GM12878 (cell line): ENCODE data around the gene CELA3B. TPM values are rescaled to one million over a fixed set of nuclear protein-coding genes. Genes with fewer than 3 reads are reported as not detected.

ENCODE experiments used
- ATAC-seq: fragments of 200-7000 bp; cut with Tn5 transposase; 3 replicates; pipeline ENCODE4 v1.9.1; 2020; ENCODE audit warnings: mild to moderate bottlenecking, moderate library complexity
- BruUV-seq: library from RNA; stranded (reverse); fragments of 400-500 nt; replicated peaks from 2 replicates; lab custom pipeline; 2021; lab: Mats Ljungman, UMichigan
- CTCF ChIA-PET: fragments of 300-600 bp; sonication (Branson Sonifier 250); formaldehyde crosslinking; extraction: SDS; loops from one replicate; lab custom pipeline; 2021; ENCODE audit warnings: inconsistent platforms; lab: Yijun Ruan, JAX
- POLR2A ChIA-PET: fragments of 350-600 bp; formaldehyde crosslinking; extraction: SDS; loops from one replicate; lab custom pipeline; 2021; ENCODE audit warnings: inconsistent platforms; lab: Charles Lee
- RAD21 ChIA-PET: fragments of 300-600 bp; sonication (Branson Sonifier 250); formaldehyde crosslinking; loops from one replicate; lab custom pipeline; 2023; ENCODE audit warnings: antibody characterized with exemption; ENCODE audit not compliant: unreplicated experiment; lab: Charles Lee
- SMC1A ChIA-PET: fragments of 300-600 bp; sonication (Branson Sonifier 250); formaldehyde crosslinking; loops from one replicate; lab custom pipeline; 2023; ENCODE audit not compliant: unreplicated experiment, uncharacterized antibody; lab: Charles Lee
- DNase-seq: peaks from one replicate; pipeline ENCODE4 v3.0.0-alpha.2; 2011; ENCODE audit warnings: low read depth, low spot score
- FAIRE-seq: peaks from 3 replicates; lab custom pipeline; 2011; peaks lifted over from hg19 to GRCh38; lab: Jason Lieb, UNC
- H2AFZ ChIP-seq: 2 replicates; pipeline ENCODE4 v1.6.0; 2011; ENCODE audit warnings: low read depth, low read length, control low read depth; ENCODE audit not compliant: control insufficient read depth
- H3K27ac ChIP-seq: 2 replicates; pipeline ENCODE4 v1.5.1; 2011; ENCODE audit warnings: control low read depth; ENCODE audit not compliant: control insufficient read depth, insufficient read depth
- H3K27me3 ChIP-seq, 2 experiments: replicated peaks in 1 of 2; 2 replicates each; pipeline versions ENCODE4 v1.6.0 to v1.6.1; 2011; ENCODE audit warnings: low read length in 1 of 2; ENCODE audit not compliant: control insufficient read depth in 2 of 2, insufficient read depth in 2 of 2
- H3K36me3 ChIP-seq, 2 experiments: 2 replicates each; pipeline ENCODE4 v1.5.1; 2011; ENCODE audit warnings: low read length in 1 of 2; ENCODE audit not compliant: control insufficient read depth in 2 of 2, insufficient read depth in 2 of 2
- H3K4me1 ChIP-seq: 2 replicates; pipeline ENCODE4 v1.6.1; 2011; ENCODE audit warnings: mild to moderate bottlenecking, low read length, moderate library complexity, mixed read lengths; ENCODE audit not compliant: control insufficient read depth, insufficient read depth
- H3K4me2 ChIP-seq: 2 replicates; pipeline ENCODE4 v1.6.0; 2011; ENCODE audit warnings: control low read depth; ENCODE audit not compliant: control insufficient read depth, insufficient read depth
- H3K4me3 ChIP-seq: fragments of 200-600 bp; sonication (generic); 2 replicates; pipeline ENCODE4 v1.5.1; 2016
- H3K79me2 ChIP-seq: 2 replicates; pipeline ENCODE4 v1.6.0; 2011; ENCODE audit warnings: low read length; ENCODE audit not compliant: control insufficient read depth, insufficient read depth
- H3K9ac ChIP-seq: 2 replicates; pipeline ENCODE4 v1.8.0; 2011; ENCODE audit warnings: low read length, control low read depth, mixed read lengths; ENCODE audit not compliant: control insufficient read depth, insufficient read depth
- H3K9me3 ChIP-seq: replicated peaks from 3 replicates; pipeline ENCODE4 v1.5.1; 2011; ENCODE audit warnings: mild to moderate bottlenecking, low read length; ENCODE audit not compliant: control insufficient read depth, insufficient read depth
- H4K20me1 ChIP-seq: 2 replicates; pipeline ENCODE4 v1.6.0; 2011; ENCODE audit not compliant: control insufficient read depth, insufficient read depth
- FOXK2 ChIP-seq: fragments of 450-650 bp; IDR thresholded peaks from 2 replicates; pipeline ENCODE4 v1.6.1; 2017; ENCODE audit warnings: mild to moderate bottlenecking, moderate library complexity
- GATAD2B ChIP-seq: fragments of 450-650 bp; conservative IDR thresholded peaks from 2 replicates; pipeline ENCODE4 v1.6.1; 2017; ENCODE audit warnings: low read depth, mild to moderate bottlenecking, moderate library complexity
- HCFC1 ChIP-seq: fragments of 150-350 bp; IDR thresholded peaks from 2 replicates; pipeline ENCODE4 v1.6.1; 2014; ENCODE audit warnings: low read length
- IKZF1 ChIP-seq: fragments of 450-650 bp; conservative IDR thresholded peaks from 2 replicates; pipeline ENCODE4 v1.6.1; 2017; ENCODE audit warnings: antibody characterized with exemption, mild to moderate bottlenecking
- JUNB ChIP-seq: IDR thresholded peaks from 2 replicates; pipeline ENCODE4 v1.6.1; 2016; ENCODE audit warnings: antibody characterized with exemption, mild to moderate bottlenecking
- MTA2 ChIP-seq: fragments of 450-650 bp; IDR thresholded peaks from 2 replicates; pipeline ENCODE4 v1.6.1; 2016; ENCODE audit warnings: low read depth, mild to moderate bottlenecking, moderate library complexity
- MYB ChIP-seq: fragments of 150-350 bp; IDR thresholded peaks from 2 replicates; pipeline ENCODE4 v1.6.1; 2014; ENCODE audit warnings: mild to moderate bottlenecking, low read depth, low read length, borderline replicate concordance
- NBN ChIP-seq: fragments of 450-650 bp; IDR thresholded peaks from 2 replicates; pipeline ENCODE4 v1.6.1; 2016
- RAD21 ChIP-seq: IDR thresholded peaks from 2 replicates; pipeline ENCODE4 v1.6.1; 2011; ENCODE audit warnings: mild to moderate bottlenecking, low read depth, low read length, moderate library complexity; ENCODE audit not compliant: insufficient read depth
- RELB ChIP-seq: fragments of 450-650 bp; IDR thresholded peaks from 2 replicates; pipeline ENCODE4 v1.6.1; 2017; ENCODE audit warnings: low read depth, mild to moderate bottlenecking, moderate library complexity
- REST ChIP-seq: IDR thresholded peaks from 2 replicates; pipeline ENCODE4 v1.6.1; 2012; ENCODE audit warnings: mild to moderate bottlenecking, low read depth, low read length
- SUZ12 ChIP-seq: fragments of 200-600 bp; sonication (generic); IDR thresholded peaks from one replicate; pipeline ENCODE4 v1.6.1; 2018; ENCODE audit warnings: antibody characterized with exemption, mild to moderate bottlenecking; ENCODE audit not compliant: unreplicated experiment
- USF2 ChIP-seq: IDR thresholded peaks from 2 replicates; pipeline ENCODE4 v1.6.1; 2011; ENCODE audit warnings: low read depth, low read length, improper control_type of control experiment, borderline replicate concordance
- WGBS: methylation state at CpG from one replicate; pipeline ENCODE4 v1.1.6; 2016; ENCODE audit warnings: low lambda C conversion rate; ENCODE audit not compliant: insufficient replicate concordance, insufficient coverage; ENCODE audit errors: missing lambda C conversion rate; 5-methylcytosine and 5-hydroxymethylcytosine counted together
- in situ Hi-C: fragments of 300-500 bp; cut with MboI; formaldehyde crosslinking; loops from 9 replicates; pipeline ENCODE4 v1.14.3; 2018; ENCODE audit warnings: mixed read lengths
- intact Hi-C: fragments of 100-400 bp; cut with micrococcal nuclease; formaldehyde crosslinking; loops from one replicate; pipeline ENCODE4 v1.14.2; 2022; ENCODE audit not compliant: unreplicated experiment
- polyA plus RNA-seq, 11 experiments: library from polyadenylated mRNA; depleted of rRNA in 4 of 11; unstranded in 6 of 11; stranded (reverse) in 5 of 11; fragments of >200 nt; fragmentation: Nextera tagmentation in 4 of 11; fragmentation: Illumina TruSeq in 1 of 11; extraction: Ambion mirVana in 4 of 11; extraction: Trizol in 1 of 11; gene quantifications; 1 replicate in 1 of 11; 2 replicates in 10 of 11; pipeline versions ENCODE4 v1.2.1 to v1.2.3, GENCODE V29; 2011 to 2016; ENCODE audit warnings: inconsistent platforms in 2 of 11, missing spikeins in 2 of 11, low read depth in 1 of 11
- total RNA-seq, 4 experiments: library from RNA; depleted of rRNA in 3 of 4; stranded (reverse); fragments of >200 nt in 3 of 4; fragmentation: Illumina TruSeq in 1 of 4; extraction: Trizol in 1 of 4; gene quantifications; 2 replicates each; pipeline versions ENCODE4 v1.2.1 to v1.2.3, GENCODE V29; 2013 to 2021

The CELA3B gene
- total and polyA plus RNA-seq, 10 of the 15 experiments (the other 5 are each of a cell fraction or from before 2014, with no cell fraction given): 4.1 TPM; not detected in 9

DNA sequence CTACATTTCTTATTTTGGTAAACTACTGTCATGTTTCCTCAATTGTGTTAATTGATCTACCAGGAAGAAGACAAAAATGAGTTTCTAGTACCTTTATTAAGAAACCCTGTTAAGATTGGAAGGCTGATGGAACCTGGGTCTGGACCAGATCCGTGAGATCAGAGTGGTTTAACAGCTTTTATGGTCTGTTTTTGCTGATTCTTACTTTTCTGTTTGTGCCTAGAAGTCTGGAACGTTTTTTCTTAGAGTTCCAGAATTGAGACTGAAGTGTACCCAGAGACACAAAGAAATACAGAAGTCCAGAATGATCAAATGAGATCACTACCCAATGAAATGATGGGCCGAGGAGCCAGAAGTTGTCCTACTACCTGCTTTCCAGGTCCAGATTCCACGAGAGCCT is 53.2 kb downstream of the CELA3B start (continued):
- TF ChIP-seq RELB: no peak

DNA sequence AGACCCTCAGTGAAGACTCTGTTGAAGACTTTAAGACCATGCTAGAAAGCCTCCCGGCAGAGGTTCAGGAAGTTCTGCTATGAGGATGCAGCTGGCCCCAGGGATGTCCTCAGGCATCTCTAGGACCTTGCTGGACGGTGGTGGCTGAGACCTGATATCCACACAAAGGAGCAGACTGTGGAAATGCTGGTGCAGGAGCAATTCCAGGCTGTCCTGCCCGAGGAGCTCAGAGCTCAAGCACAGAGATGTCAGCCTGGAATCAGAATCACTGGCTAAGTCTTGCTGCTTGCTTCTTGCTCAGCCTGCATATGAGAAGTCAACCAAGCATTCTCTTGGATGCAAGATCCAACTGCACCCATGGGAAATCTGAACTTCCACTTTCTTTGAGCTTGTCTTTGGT is 53.7 kb downstream of the CELA3B start:
- H3K27ac ChIP-seq: no peak overlapping the region
- intact Hi-C loops: no loop called here
- peaks cover 4% of the 10 kb centered on the region for H3K4me1 ChIP-seq
- no peaks in the 10 kb centered on the region for H3K27me3 ChIP-seq
- no peaks in the 10 kb centered on the region for H3K9me3 ChIP-seq
- TF ChIP-seq REST (no peak), NBN (no peak), MYB (no peak), IKZF1 (no peak), RAD21 (no peak), USF2 (no peak), GATAD2B (no peak), HCFC1 (no peak), MTA2 (no peak), FOXK2 (no peak), JUNB (no peak), SUZ12 (no peak)
- no TSS peak for BruUV-seq
- in situ Hi-C loops: no loop called here
- H3K4me2 ChIP-seq: no peak overlapping the region
- no peak for FAIRE-seq
- H3K79me2 ChIP-seq: peaks cover 14% of the 10 kb centered on the region
- no peak overlapping the region for H2AFZ ChIP-seq
- RAD21 ChIA-PET: interaction anchor here (0.7 to 1.9 kb wide), 3 partner anchors 9 to 24 kb away, joined by 3 to 11 read pairs (median 3); no protein-coding TSS in a partner anchor
- peaks cover 0 to 4% of the 10 kb centered on the region in 2 experiments; a peak in 1 of 4 replicates for H3K36me3 ChIP-seq
- ATAC-seq: no peak
- H4K20me1 ChIP-seq: no peaks in the 10 kb centered on the region
- SMC1A ChIA-PET: interaction anchor here (0.6 to 7.6 kb wide), 9 partner anchors 8 to 274 kb away, joined by 3 to 78 read pairs (median 3); no protein-coding TSS in a partner anchor
- H3K9ac ChIP-seq: no peak overlapping the region
- CTCF ChIA-PET: interaction anchor here (0.5 to 1.5 kb wide), 4 partner anchors 19 to 1359 kb away, joined by 3 read pairs; no protein-coding TSS in a partner anchor
- DNase-seq: no peak
- no peak overlapping the region for H3K4me3 ChIP-seq
- 79% methylated on average over 3 of the region's 3 CpGs for WGBS
- POLR2A ChIA-PET: interaction anchor here (0.6 to 12.0 kb wide), 2 partner anchors 15 to 409 kb away, joined by 4 to 325 read pairs; partner anchors contain the start of gene CDC42
